ENCODE results near the gene GRPEL1. TPM values are rescaled to one million over a fixed set of nuclear protein-coding genes. Genes with fewer than 3 reads are reported as not detected.

GRPEL1 gene
- total and polyA plus RNA-seq, 9 of the 15 experiments (the other 6 are each of a cell fraction or from before 2014, with no cell fraction given), result 43.4 to 192 (median 86.6) TPM

DNA sequence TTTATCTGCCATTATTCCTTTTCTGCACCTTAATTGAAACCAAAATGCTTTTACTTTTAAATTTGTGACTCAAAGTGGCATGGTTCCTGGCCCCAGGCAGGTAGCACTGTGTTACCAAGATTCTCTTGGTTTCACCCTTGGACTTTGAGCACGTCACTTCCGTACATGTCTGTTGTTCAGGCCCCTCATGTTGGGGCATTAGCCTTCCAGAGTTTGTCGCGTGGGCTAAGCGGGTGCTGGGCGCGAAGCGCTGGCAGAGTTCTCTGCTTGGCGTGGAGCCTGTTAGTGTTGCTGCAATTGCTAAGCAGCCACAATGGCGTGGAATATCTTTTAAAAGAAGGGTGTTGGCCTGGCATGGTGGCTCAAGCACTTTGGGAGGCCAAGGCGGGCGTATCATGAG is 38.7 kb downstream of the GRPEL1 start:
- Histone ChIP-seq H3K4me3 (no peak overlapping the region), H3K9me1 (ENCODE audit: control insufficient read depth, insufficient read depth, low read length) (peaks cover 5% of the 10 kb centered on the region), H3K9ac (ENCODE audit: insufficient read depth in 1 of 2, low read depth in 2 of 2, low read length in 2 of 2) (no peak overlapping the region), H3K27me3 (ENCODE audit: control insufficient read depth in 2 of 2, insufficient read depth in 2 of 2, low read length in 2 of 2) (no peaks in the 10 kb centered on the region), H3K79me2 (ENCODE audit: control insufficient read depth, insufficient read depth, low read length) (no peaks in the 10 kb centered on the region), H3K36me3 (ENCODE audit: control insufficient read depth, insufficient read depth, low read length) (peaks cover 90% of the 10 kb centered on the region), H3K4me1 (replicated peaks in 1 of 2; ENCODE audit: control insufficient read depth in 2 of 2, insufficient read depth in 2 of 2, low read length in 2 of 2) (peaks cover 14 to 27% of the 10 kb centered on the region in 2 experiments), H3K27ac (ENCODE audit: extremely low read depth, low read depth, low read length) (no peak overlapping the region), H2AFZ (ENCODE audit: low read depth, low read length) (no peak overlapping the region), H3K4me2 (ENCODE audit: insufficient read depth, low read length) (no peak overlapping the region), H4K20me1 (replicated peaks; ENCODE audit: control insufficient read depth, insufficient read depth, low read length) (no peaks in the 10 kb centered on the region; the same call in 1 of the 2 replicates), H3K9me3 (replicated peaks; ENCODE audit: control insufficient read depth, insufficient read depth, low read depth, low read length) (no peaks in the 10 kb centered on the region)
- TF ChIP-seq RFX7 (CRISPR knock-in tag; IDR thresholded peaks at IDR 0.05) (no peak), SMARCC2 (IDR thresholded peaks at IDR 0.05; ENCODE audit: low read depth) (no peak), SOX6 (IDR thresholded peaks at IDR 0.05) (no peak), RBFOX2 (IDR thresholded peaks at IDR 0.05; ENCODE audit: low read depth, low read length) (no peak), YY1 (IDR thresholded peaks at IDR 0.05; ENCODE audit: borderline replicate concordance in 1 of 3, control insufficient read depth in 1 of 3, extremely low read depth in 1 of 3, insufficient read depth in 3 of 3, insufficient read length in 1 of 3, insufficient replicate concordance in 2 of 3, low read depth in 1 of 3, low read length in 2 of 3) (no peak)
- TF ChIP-seq, protein P1, sequence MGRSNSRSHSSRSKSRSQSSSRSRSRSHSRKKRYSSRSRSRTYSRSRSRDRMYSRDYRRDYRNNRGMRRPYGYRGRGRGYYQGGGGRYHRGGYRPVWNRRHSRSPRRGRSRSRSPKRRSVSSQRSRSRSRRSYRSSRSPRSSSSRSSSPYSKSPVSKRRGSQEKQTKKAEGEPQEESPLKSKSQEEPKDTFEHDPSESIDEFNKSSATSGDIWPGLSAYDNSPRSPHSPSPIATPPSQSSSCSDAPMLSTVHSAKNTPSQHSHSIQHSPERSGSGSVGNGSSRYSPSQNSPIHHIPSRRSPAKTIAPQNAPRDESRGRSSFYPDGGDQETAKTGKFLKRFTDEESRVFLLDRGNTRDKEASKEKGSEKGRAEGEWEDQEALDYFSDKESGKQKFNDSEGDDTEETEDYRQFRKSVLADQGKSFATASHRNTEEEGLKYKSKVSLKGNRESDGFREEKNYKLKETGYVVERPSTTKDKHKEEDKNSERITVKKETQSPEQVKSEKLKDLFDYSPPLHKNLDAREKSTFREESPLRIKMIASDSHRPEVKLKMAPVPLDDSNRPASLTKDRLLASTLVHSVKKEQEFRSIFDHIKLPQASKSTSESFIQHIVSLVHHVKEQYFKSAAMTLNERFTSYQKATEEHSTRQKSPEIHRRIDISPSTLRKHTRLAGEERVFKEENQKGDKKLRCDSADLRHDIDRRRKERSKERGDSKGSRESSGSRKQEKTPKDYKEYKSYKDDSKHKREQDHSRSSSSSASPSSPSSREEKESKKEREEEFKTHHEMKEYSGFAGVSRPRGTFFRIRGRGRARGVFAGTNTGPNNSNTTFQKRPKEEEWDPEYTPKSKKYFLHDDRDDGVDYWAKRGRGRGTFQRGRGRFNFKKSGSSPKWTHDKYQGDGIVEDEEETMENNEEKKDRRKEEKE (IDR thresholded peaks at IDR 0.05; ENCODE audit: borderline replicate concordance in 1 of 2, control insufficient read depth in 1 of 2, low read depth in 2 of 2, low read length in 1 of 2), result no peak
- no peak for DNase-seq (ENCODE audit: extremely low read depth in 1 of 4, low spot score in 3 of 4)
- in situ Hi-C loops (cut with MboI) (no loop called here), intact Hi-C loops (cut with micrococcal nuclease) (no loop called here)
- BruUV-seq (replicated peaks), result no TSS peak
- ATAC-seq, result no peak
- CTCF ChIA-PET (ENCODE audit: low intra/inter-chr PET ratio), result no interaction called here
- POLR2A ChIA-PET, result interaction anchor here (0.6 to 0.7 kb wide), 2 partner anchors 41 to 387 kb away, joined by 3 read pairs; no protein-coding TSS in a partner anchor
- FAIRE-seq, result no peak
- WGBS (ENCODE audit: insufficient coverage, low coverage, missing lambda C conversion rate), result 97% methylated on average over 12 of the region's 12 CpGs

Data from K562 (cell line).